Neural progenitor cell (in vitro differentiated cells): ENCODE results near the gene MFSD8.

Experiments
- CTCF ChIP-seq: fragments of 200-600 bp; sonication (generic); IDR thresholded peaks from 2 replicates; pipeline ENCODE4 v1.5.1; 2017; ENCODE audit warnings: antibody characterized with exemption, mild to moderate bottlenecking
- EZH2 ChIP-seq: fragments of 200-600 bp; sonication (generic); IDR thresholded peaks from 2 replicates; pipeline ENCODE4 v1.6.1; 2017; ENCODE audit warnings: antibody characterized with exemption, mild to moderate bottlenecking, moderate library complexity

GRCh38 chr4:127880763-127881562 lies 84.0 kb downstream of the MFSD8 start, which contains the start of gene PLK4:
- TF ChIP-seq CTCF = no peak
- no peak for TF ChIP-seq EZH2
